ENCODE results near the gene MED10.

DNA sequence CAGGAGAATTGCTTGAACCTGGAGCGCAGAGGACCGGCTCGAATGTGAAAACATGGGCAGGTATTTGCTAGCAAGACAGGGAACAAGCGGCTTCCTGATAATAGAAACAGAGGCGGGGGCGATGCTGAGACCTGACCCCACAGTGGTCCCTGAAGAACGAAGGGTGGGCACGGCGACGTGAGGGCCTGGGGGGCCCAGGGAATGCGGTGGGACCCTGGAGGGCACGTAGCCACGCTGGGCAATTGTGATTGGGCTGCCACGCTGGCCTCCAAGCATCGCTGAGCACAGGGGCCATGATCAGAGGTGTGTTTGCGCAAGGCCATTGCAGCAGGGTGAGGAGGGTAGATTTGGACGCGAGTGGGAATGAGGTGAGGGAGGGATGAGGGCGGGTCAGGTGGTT lies 30.7 kb downstream of the MED10 start:
- TF ChIP-seq BRF1 (IDR thresholded peaks at IDR 0.05; ENCODE audit: borderline replicate concordance, extremely low read depth, insufficient read length) (no peak), RNF2 (IDR thresholded peaks at IDR 0.05) (no peak), ZNF77 (CRISPR knock-in tag; IDR thresholded peaks at IDR 0.05) (no peak), ZNF263 (CRISPR knock-in tag; IDR thresholded peaks at IDR 0.05; ENCODE audit: borderline replicate concordance) (no peak), CREM (IDR thresholded peaks at IDR 0.05; ENCODE audit: low read depth) (no peak), CEBPB (tag; IDR thresholded peaks at IDR 0.05) (no peak)
- TF ChIP-seq, protein P1, sequence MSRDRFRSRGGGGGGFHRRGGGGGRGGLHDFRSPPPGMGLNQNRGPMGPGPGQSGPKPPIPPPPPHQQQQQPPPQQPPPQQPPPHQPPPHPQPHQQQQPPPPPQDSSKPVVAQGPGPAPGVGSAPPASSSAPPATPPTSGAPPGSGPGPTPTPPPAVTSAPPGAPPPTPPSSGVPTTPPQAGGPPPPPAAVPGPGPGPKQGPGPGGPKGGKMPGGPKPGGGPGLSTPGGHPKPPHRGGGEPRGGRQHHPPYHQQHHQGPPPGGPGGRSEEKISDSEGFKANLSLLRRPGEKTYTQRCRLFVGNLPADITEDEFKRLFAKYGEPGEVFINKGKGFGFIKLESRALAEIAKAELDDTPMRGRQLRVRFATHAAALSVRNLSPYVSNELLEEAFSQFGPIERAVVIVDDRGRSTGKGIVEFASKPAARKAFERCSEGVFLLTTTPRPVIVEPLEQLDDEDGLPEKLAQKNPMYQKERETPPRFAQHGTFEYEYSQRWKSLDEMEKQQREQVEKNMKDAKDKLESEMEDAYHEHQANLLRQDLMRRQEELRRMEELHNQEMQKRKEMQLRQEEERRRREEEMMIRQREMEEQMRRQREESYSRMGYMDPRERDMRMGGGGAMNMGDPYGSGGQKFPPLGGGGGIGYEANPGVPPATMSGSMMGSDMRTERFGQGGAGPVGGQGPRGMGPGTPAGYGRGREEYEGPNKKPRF (IDR thresholded peaks at IDR 0.05; ENCODE audit: low read depth, low read length) = no peak

All from K562 (cell line).